NCI-H1694 treated with DMSO at 0.1 percent for 48 hours (cell line): ENCODE results near the gene MRPS16.

Experiments
- DNase-seq: peaks from one replicate; lab custom pipeline; 2025; lab: John Stamatoyannopoulos, UW

MRPS16 gene

DNA sequence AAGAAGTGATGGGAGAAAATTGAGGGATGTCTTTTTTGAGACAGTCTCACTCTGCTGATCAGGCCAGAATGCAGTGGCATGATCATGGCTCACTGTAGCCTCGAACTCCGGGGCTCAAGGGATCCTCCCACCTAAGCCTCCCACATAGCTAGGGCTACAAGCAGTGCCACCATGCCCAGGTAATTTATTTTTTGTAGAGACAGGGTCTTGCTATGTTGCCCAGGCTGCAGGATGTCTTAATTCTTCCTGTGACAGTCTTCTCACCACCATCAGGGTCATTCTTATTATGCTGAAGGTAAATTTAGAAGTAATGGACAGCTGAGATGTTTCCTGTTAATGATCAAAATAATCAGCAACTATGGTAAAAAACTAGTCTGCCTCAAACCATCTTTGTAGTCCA lies 12.5 kb downstream of the MRPS16 start:
- no peak for DNase-seq

DNA sequence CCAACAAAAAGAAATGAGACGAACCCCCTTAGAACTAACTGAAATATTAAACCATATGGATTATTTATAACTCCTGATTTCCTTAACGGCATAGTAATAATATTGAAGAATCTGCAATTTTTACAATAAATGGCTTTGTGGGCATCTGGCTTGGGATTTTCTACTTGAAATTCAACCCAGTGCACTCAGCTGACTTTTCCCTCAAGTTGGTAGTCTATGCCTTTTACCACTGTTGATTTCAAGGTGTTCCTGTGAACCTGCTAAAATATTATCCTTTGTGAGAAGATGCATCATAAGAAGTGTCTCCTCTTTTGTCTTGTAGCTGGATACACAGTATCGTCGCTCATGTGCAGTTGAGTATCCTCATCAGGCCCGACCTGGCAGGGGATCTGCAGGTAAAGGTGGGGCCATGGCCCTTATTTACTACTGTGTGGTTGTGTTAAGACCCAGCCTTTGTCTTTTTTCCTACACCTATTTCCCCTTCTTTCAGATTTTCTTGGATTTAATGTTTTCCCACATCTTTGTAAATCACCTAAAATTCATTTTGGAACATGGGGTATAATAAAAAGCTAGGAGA lies 13.4 kb downstream of the MRPS16 start:
- no peak for DNase-seq

DNA sequence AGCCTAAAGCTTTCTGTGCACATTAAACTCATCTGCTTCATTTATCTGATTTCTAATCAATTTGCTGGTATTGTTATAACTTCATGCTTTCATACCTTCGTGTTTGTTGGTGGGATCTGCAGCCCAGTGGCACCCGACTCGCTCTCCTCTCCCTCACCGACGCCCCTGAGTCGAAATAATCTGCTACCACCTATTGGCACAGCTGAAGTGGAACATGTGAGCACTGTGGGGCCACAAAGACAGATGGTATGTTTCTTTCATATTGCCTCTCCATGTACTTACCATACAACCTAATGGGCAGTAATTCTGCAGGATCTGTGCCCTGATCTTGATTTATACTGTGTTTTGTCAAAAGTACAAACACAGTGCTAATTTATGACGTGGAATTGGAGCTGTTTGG lies 17.7 kb downstream of the MRPS16 start:
- no peak for DNase-seq

DNA sequence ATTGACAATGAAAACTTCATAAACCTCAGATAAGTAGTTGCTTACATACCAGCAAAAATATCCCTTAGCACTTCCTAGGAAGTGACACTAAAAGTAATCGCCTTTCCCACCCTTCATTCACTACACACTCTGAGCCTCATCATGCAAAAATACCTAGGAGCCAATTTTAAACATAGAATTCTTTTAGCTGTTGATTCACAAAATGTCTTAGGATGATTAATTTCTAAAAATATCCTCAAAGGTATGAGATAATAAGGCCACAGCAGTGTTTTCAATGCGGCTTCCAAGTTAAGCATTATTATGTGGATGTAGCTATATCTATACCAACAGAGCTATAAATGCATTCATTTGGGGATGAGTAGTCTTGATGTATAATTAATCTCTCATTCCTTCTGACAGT lies 18.6 kb downstream of the MRPS16 start:
- DNase-seq = no peak

DNA sequence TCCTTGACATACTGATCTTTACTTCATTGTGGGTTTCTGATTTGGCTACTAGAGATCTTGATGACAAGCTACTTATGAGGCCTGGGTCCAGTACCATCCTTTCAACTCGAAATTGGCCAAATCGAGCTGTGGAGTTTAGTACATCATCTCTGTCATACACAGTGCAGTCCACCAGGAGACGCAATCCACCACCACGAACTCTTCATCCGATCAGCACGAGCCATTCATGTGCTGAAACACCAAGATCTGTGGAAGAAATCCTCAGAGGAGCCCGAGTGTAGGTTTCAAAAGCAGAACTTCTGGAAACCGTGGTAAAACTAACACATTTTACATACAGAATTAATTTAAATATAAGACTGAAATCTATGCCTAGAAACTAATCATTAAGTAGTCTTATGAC lies 19.6 kb downstream of the MRPS16 start:
- no peak for DNase-seq

DNA sequence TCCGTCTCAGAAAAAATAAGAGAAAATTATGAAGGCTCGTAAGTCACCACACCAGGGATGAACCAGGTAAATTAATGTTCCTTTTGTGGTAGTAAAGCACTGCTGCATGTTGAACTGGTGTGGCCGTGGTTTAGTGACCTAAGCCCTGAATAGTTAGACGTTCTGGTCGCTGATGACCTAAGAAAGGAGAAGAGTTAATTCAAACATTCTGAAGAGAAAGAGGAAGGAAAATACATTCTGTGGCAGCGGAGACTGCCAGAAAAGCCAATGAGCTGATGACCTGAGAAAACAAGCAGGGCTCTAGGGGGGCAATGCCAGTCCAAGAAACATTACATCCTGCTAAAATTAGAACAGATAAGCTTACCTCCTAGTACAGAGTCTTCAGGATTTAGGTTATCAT lies 22.9 kb downstream of the MRPS16 start:
- DNase-seq = no peak

DNA sequence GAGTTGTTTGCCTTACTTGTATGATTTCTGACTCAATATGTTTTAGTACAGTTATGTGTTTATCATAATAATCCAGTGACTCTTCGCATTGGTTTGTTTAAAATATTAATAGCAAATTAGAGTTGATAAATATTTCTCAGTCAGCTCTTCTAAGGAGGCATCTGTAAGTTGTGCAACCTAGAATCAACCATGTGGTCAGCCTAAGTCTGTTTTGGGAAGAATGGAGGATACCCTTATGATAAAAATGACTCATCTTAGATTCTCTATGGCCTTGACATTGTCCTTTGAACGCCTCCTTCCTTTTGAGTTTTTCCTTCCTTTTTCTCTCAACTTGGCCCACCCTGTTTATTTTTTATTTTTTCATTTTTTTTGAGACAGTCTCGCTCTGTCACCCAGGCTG lies 24.2 kb downstream of the MRPS16 start:
- DNase-seq = no peak

DNA sequence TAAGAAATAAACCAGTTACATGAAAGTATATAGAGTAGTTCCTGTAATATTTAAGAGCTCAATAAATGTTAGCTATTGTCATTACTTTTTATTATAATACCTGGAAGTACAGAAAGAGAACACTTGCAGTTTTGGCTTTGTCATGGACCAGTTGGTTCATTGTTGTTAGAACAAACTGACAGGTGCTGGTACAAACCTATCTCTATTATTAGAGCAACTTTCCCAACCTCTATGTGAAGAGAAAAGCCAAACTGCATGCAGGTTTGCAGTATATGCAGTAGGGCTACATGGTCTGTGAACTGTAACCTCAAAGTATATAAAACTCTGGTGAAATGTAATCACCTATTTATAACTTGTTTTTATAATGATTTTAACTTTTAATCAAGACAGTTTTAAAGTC lies 25.8 kb downstream of the MRPS16 start:
- DNase-seq = no peak

DNA sequence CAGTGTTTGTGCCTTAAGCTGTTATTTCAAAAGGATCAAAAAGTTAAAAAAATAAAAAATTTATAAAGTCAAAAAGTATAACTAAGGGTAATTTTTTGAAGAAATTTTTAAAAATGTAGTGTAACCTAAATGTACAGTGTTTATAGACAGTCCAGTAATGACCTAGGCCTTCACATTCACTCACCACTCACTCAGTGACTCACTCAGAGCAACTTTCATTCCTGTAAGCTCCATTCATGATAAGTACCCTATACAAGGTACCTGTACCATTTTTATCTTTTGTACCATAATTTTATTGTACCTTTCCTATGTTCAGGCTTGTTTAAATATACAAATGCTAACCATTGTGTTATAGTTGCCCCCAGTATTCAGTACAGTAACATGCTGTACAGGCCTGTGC lies 26.9 kb downstream of the MRPS16 start:
- no peak for DNase-seq

DNA sequence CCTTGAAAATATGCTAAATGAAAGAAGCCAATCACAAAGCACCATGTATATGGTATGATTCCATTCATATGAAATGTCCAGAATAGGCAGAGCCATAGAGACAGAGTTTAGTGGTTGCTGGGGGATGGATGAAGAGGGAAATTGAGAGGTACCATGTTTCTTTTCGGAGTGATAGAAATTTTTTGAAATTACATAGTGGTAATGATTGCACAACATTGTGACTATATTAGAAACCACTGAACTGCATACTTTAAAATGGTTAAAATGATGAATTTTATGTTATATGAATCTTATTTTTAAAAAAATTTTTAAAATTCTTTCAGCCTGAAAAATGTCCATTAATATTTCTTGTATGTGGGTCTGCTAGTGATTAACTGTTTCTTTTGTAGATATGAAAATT lies 31.5 kb downstream of the MRPS16 start:
- no peak for DNase-seq

DNA sequence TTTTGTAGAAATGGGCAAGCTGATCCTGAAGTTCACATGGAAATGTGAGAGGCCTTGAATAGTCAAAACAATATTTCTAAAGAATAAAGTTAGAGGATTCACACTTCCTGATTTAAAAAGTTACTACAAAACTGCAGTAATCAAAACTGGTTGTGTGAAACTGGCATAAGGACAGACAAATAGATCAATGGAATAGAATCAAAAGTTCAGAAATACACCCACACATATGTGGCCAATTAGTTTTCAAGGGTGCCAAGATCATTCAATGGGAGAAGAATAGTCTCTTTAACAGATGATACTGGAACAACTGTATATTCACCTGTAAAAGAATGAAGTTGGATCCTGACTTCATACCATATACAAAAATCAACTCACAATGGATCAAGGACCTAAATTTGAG lies 33.1 kb downstream of the MRPS16 start:
- DNase-seq = no peak

DNA sequence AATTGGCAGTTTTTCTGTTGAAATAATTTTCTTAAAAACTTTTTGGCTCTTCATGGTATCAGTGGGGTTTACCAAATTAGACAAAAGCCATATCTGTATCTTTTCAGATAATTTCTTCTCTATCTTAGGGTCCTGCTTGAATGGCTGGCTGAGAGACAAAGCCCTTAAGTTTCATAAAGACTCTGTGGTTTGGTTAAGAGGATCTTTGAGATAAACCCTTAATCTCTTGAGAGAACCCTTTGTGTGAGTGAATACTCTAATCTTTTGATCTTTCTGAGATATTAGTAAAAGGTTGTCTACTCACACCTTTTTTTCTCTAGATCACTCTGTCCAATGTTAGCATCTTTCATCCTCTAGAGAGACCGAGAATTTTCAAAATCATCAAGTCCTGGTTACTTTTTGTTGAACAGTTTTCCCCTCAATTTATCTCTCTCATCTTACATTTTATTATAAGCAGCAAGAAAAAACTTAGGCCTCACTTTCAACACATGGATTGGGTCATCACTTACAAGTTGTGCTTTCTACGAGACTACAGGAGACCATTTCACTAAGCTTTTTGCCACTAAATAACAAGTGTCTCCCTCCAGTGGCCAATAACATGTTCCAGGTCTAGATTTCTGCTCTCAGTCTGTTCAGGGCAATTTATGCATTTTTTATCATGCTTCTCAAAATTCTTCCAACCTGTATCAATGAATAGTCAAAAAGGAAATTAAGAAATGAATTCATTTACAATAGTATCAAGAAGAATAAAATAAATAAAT lies 33.8 kb downstream of the MRPS16 start:
- no peak for DNase-seq

DNA sequence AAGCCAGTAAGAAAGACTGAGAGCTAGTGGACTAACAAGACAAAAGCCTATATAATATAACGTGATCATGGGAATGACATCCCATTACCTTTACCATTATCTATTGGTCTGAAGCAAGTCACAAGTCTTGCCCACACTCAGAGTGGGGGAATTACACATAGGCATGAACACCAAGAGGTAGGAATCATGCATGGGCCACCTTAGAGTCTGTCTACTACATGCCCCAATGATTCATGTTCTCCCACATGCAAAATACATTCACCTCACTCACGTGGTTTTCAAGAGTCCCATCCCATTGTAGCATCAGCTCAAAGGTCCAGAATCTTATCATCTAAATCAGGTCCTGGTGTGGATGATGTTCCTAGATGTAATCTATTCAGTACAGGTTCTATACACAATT lies 34.8 kb downstream of the MRPS16 start:
- DNase-seq = no peak

DNA sequence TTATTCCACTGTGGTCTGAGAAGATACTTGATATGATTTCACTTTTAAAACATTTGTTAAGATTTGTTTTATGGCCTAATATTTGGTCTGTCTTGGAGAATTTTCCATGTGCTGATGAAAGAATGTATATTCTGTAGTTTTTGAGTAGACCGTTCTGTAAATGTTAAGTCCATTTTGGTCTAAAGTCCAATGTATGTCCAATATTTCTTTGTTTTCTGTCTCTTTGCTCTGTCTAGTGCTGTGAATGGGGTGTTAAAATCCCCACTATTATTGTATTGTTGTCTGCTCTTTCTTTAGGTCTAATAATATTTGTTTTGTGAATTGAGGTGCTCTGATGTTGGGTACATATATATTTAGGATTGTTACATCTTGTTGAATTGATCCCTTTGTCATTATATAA lies 36.7 kb downstream of the MRPS16 start:
- DNase-seq = no peak

DNA sequence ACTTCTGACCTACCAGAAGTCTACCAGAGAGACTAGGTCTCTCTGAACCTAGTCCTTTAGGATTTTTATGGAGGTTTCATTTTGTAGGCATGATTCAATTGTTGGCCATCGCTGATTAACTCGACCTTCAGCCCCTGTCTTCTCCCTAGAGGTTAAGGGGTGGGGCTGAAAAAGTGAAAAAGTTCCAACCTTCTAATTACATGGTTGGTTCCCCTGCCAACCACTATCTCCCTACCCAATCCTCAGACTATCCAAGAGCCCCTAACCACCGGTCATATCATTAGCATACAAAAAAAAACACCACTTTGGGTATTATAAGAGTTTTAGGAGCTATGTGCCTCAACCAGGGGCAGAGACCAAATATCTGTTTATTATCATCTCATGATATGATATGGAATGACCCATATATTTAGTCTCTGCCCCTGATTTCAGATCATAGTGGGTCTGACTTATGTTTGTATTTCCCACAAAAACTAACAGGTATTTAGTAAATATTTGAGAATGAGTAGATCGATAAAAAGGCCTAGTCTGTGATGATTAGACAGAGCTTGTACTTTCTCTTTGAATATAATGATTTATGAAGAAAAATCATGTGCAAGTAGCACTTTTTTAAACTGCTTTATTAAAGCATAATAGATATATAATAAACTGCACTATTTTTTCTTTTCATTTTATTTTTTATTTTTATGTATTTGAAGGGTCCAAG lies 41.2 kb downstream of the MRPS16 start:
- no peak for DNase-seq

DNA sequence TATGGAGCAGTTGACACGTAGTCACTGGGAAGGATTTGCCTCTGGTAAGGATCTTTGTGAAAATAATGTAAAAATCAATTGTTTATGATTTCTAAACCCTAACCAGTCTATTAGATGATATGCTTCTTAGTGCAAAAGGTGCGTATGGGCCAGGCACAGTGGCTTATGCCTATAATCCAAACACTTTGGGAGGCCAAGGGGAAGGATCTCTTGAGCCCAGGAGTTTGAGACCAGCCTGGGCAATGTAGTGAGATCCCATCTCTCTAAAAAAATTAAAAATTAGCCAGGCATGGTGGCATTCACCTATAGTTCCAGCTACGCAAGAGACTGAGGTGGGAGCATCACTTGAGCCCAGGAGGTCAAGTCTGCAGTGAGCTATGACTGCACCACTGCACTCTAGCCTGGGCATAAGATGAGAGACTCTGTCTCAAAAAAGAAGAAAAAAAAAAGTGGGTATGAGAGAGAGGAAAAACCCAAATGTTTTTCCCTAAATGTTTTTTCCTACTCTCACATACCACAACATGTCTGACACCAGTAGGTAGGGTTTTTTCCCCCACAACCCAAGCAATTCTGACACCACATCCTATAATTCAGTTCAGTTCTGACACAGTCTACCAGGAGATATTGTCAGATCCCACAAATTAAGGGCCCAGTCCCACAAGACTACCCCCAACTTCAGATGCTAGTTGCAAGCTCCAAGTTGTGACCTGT lies 41.9 kb downstream of the MRPS16 start:
- no peak for DNase-seq

DNA sequence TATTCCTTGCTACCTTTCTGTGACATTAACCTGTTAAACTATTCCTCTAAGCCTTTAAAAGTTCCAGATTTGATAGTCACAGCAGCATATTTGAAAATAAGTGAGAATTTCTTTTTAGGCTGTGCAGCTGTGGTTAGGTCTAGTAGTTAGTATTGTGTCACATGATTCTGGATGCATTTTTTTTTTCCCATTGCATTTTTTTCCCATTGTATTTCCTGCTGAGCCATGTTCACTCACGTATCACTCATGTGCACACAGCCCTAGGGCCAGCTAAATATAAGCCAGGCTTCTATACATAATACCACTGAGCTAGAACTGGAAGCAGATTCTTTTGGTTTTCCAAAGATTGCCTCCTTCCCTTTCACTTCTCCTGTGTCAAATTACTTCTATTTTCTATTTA lies 42.7 kb downstream of the MRPS16 start:
- no peak for DNase-seq

DNA sequence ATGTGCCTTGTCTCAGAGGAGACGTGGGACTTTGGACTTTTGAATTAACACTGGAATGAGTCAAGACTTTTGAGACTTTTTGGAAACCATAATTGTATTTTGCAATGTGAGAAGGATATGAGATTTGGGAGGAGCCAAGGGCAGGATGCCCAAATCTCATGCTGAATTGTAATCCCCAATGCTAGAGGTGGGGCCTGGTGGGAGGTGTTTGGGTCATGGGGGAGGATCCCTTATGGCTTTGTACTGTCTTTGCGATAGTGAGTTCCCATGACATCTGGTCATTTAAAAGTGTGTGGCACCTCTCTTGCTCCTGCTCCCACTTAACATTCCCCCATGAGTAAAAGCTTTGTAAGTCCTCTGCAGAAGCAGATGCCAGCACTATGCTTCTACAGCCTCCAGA lies 44.6 kb downstream of the MRPS16 start:
- no peak for DNase-seq

DNA sequence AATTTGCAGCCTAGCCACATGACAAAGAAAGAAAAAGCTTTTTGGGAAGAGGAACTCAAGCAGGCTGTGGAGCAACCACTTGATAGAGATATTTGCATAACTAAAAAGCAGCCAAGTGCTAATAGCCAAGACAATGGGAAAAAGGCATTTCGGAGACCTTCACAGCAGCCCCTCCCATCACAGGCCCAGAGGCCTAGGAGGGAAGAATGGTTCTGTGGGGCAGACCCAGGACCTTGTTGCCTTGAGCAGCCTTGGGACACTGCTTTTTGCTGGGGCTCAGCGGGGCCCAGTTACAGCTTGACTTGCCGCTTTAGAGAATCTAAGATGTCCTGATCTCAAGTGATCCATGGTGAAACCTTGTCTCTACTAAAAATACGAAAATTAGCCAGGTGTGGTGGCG lies 46.1 kb downstream of the MRPS16 start:
- DNase-seq = no peak

DNA sequence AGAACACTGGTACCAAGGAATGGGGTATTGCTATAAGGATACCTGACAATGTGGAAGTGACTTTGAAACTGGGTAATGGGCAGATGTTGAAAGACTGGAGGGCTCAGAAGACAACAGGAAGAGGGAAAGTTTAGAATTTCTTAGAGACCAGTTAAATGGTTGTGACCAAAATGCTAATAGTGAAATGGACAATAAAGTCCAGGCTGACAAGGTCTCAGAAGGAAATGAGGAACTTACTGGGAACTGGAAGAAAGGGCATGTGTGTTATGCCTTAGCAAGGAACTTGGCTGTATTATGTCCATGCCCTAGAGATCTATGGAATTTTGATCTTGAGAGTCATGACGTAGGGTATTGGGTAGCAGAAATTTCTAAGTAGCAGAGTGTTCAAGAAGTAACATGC lies 46.6 kb downstream of the MRPS16 start:
- DNase-seq = no peak

DNA sequence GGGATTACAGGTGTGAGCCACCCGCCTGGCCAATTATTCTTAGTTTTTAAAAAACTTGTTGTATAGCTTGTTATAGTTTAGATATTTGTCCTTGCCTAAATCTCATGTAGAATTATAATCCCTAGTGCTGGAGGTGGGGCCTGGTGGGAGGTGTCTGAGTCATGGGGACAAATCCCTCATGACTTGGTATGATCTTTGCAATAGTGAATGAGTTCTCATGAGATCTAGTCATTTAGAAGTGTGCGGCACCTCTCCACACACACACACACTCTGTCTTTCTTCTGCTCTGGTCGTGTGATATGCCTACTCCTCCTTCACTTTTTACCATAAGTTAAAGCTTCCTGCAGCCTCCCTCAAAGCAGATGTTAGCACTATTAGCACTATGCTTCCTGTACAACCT lies 47.4 kb downstream of the MRPS16 start:
- DNase-seq = no peak
